ENCODE measurements around the gene NHLRC2.

The NHLRC2 gene

GRCh38 chr10:113875212-113875611, 20.8 kb downstream of the NHLRC2 start:
- Histone ChIP-seq H3K4me1 (ENCODE audit: insufficient read depth, low read length) (no peaks in the 10 kb centered on the region), H3K9ac (ENCODE audit: low read depth, low read length) (no peak overlapping the region), H3K36me3 (ENCODE audit: insufficient read depth, low read length) (no peaks in the 10 kb centered on the region; the same call in 1 of the 2 replicates), H3K9me3 (ENCODE audit: control insufficient read depth, insufficient read depth, low read length) (no peaks in the 10 kb centered on the region; the same call in 1 of the 2 replicates)

- no peaks in the 10 kb centered on the region for H3K4me1 ChIP-seq (ENCODE audit: insufficient read depth, low read length)
- no peaks in the 10 kb centered on the region; the same call in 1 of the 2 replicates for H3K36me3 ChIP-seq (ENCODE audit: insufficient read depth, low read length)
- H3K9me3 ChIP-seq (ENCODE audit: control insufficient read depth, insufficient read depth, low read length) = no peaks in the 10 kb centered on the region; the same call in 1 of the 2 replicates
- H3K9ac ChIP-seq (ENCODE audit: low read depth, low read length) = no peak overlapping the region
These were observed 22.0 kb downstream of the NHLRC2 start for GRCh38 chr10:113876461-113876860.

- H3K4me1 ChIP-seq (ENCODE audit: insufficient read depth, low read length) = no peaks in the 10 kb centered on the region
- no peak overlapping the region for H3K9ac ChIP-seq (ENCODE audit: low read depth, low read length)
- H3K9me3 ChIP-seq (ENCODE audit: control insufficient read depth, insufficient read depth, low read length) = no peaks in the 10 kb centered on the region
- no peaks in the 10 kb centered on the region for H3K36me3 ChIP-seq (ENCODE audit: insufficient read depth, low read length)
These were observed 25.2 kb downstream of the NHLRC2 start for GRCh38 chr10:113879691-113880090.

DNA sequence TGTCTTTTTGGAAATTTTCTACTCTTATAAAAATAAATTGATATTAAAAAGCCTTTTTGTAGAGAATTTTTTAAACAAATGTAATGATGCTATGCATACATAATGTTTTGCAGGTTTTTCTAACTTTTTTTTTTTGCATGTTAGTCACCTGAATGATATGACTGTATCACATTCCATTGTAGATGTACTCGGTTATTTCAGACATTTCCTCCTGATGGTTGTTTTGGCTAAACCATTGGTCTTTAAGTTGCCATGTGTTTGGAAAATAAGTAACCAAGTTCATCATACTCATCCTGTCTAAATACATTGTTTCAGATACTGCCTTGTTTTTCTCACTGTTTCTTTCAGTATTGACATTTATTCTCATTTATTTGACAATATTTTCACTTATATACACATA, 25.8 kb downstream of the NHLRC2 start:
- no peaks in the 10 kb centered on the region for H3K9me3 ChIP-seq (ENCODE audit: control insufficient read depth, insufficient read depth, low read length)
- H3K4me1 ChIP-seq (ENCODE audit: insufficient read depth, low read length) = no peaks in the 10 kb centered on the region
- no peaks in the 10 kb centered on the region for H3K36me3 ChIP-seq (ENCODE audit: insufficient read depth, low read length)
- H3K9ac ChIP-seq (ENCODE audit: low read depth, low read length) = no peak overlapping the region

DNA sequence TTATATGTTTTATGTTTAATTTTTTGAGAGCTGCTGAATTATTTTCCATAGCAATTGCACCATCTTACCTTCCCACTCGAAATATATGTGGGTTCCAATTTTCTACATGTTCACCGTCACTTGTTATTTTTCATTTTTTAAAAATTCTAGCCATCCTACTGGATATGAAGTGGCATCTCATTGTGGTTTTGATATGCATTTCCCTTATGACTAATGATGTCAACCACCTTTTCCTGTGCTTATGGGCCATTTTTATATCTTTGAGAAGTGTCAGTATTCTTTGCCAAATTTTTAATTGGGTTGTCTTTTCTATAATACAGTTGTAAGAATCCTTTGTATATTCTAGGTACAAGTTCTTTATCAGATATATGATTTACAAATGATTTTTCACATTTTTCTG, 27.8 kb downstream of the NHLRC2 start:
- H3K9me3 ChIP-seq (ENCODE audit: control insufficient read depth, insufficient read depth, low read length) = no peaks in the 10 kb centered on the region
- no peaks in the 10 kb centered on the region for H3K36me3 ChIP-seq (ENCODE audit: insufficient read depth, low read length)
- H3K9ac ChIP-seq (ENCODE audit: low read depth, low read length) = no peak overlapping the region
- no peaks in the 10 kb centered on the region for H3K4me1 ChIP-seq (ENCODE audit: insufficient read depth, low read length)

DNA sequence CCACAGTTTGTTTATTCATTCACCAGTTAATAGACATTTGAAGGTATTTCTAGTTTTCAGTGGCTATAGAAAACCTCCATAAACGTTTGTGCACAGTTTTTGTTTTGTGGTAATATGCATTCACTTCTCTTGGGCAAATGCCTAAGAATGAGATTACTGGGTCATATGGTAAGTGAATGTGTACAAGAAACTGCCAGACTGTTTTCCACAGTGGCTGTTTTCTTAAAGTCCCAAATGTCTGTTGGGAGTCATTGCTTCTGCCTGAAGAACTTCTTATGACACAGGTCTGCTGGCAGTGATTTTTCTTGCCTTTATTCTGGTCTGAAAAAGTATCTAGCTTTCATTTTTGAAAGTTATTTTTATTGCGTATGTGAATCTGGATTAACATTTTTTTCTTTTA, 35.5 kb downstream of the NHLRC2 start:
- no peaks in the 10 kb centered on the region for H3K4me1 ChIP-seq (ENCODE audit: insufficient read depth, low read length)
- H3K9me3 ChIP-seq (ENCODE audit: control insufficient read depth, insufficient read depth, low read length) = no peaks in the 10 kb centered on the region
- no peak overlapping the region for H3K9ac ChIP-seq (ENCODE audit: low read depth, low read length)
- H3K36me3 ChIP-seq (ENCODE audit: insufficient read depth, low read length) = no peaks in the 10 kb centered on the region

DNA sequence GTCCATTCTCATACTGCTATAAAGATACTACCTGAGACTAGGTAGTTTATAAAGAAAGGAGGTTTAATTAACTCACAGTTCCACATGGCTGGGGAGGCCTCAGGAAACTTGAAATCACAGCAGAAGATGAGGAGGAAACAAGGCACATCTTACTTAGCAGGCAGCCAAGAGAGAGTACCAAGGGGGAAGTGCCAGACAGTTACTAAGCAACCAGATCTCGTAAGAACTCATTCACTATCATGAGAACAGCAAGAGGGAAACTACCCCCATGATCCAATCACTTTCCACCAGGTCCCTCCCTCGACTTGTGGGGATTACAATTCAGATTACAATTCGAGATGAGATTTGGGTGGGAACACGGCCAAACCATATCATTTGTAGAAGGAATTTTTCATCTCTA, 36.3 kb downstream of the NHLRC2 start:
- no peaks in the 10 kb centered on the region for H3K4me1 ChIP-seq (ENCODE audit: insufficient read depth, low read length)
- no peaks in the 10 kb centered on the region for H3K9me3 ChIP-seq (ENCODE audit: control insufficient read depth, insufficient read depth, low read length)
- no peaks in the 10 kb centered on the region for H3K36me3 ChIP-seq (ENCODE audit: insufficient read depth, low read length)
- no peak overlapping the region for H3K9ac ChIP-seq (ENCODE audit: low read depth, low read length)

GRCh38 chr10:113891476-113891875, 37.0 kb downstream of the NHLRC2 start:
- H3K9me3 ChIP-seq (ENCODE audit: control insufficient read depth, insufficient read depth, low read length) = no peaks in the 10 kb centered on the region
- no peaks in the 10 kb centered on the region for H3K36me3 ChIP-seq (ENCODE audit: insufficient read depth, low read length)
- no peak overlapping the region for H3K9ac ChIP-seq (ENCODE audit: low read depth, low read length)
- no peaks in the 10 kb centered on the region for H3K4me1 ChIP-seq (ENCODE audit: insufficient read depth, low read length)

- Histone ChIP-seq H3K9ac (ENCODE audit: low read depth, low read length) (no peak overlapping the region), H3K36me3 (ENCODE audit: insufficient read depth, low read length) (no peaks in the 10 kb centered on the region), H3K4me1 (ENCODE audit: insufficient read depth, low read length) (no peaks in the 10 kb centered on the region), H3K9me3 (ENCODE audit: control insufficient read depth, insufficient read depth, low read length) (no peaks in the 10 kb centered on the region)
These were observed 39.1 kb downstream of the NHLRC2 start for GRCh38 chr10:113893570-113893969.

GRCh38 chr10:113894581-113894980, 40.1 kb downstream of the NHLRC2 start:
- H3K36me3 ChIP-seq (ENCODE audit: insufficient read depth, low read length) = no peaks in the 10 kb centered on the region

GRCh38 chr10:113895018-113895417, 40.6 kb downstream of the NHLRC2 start:
- Histone ChIP-seq H3K9ac (ENCODE audit: low read depth, low read length) (no peak overlapping the region), H3K4me1 (ENCODE audit: insufficient read depth, low read length) (no peaks in the 10 kb centered on the region), H3K9me3 (ENCODE audit: control insufficient read depth, insufficient read depth, low read length) (no peaks in the 10 kb centered on the region), H3K36me3 (ENCODE audit: insufficient read depth, low read length) (no peaks in the 10 kb centered on the region)

More at GRCh38 chr10:113894581-113894980, 40.1 kb downstream of the NHLRC2 start:
- H3K9me3 ChIP-seq (ENCODE audit: control insufficient read depth, insufficient read depth, low read length) = no peaks in the 10 kb centered on the region
- H3K9ac ChIP-seq (ENCODE audit: low read depth, low read length) = no peak overlapping the region
- H3K4me1 ChIP-seq (ENCODE audit: insufficient read depth, low read length) = no peaks in the 10 kb centered on the region

DNA sequence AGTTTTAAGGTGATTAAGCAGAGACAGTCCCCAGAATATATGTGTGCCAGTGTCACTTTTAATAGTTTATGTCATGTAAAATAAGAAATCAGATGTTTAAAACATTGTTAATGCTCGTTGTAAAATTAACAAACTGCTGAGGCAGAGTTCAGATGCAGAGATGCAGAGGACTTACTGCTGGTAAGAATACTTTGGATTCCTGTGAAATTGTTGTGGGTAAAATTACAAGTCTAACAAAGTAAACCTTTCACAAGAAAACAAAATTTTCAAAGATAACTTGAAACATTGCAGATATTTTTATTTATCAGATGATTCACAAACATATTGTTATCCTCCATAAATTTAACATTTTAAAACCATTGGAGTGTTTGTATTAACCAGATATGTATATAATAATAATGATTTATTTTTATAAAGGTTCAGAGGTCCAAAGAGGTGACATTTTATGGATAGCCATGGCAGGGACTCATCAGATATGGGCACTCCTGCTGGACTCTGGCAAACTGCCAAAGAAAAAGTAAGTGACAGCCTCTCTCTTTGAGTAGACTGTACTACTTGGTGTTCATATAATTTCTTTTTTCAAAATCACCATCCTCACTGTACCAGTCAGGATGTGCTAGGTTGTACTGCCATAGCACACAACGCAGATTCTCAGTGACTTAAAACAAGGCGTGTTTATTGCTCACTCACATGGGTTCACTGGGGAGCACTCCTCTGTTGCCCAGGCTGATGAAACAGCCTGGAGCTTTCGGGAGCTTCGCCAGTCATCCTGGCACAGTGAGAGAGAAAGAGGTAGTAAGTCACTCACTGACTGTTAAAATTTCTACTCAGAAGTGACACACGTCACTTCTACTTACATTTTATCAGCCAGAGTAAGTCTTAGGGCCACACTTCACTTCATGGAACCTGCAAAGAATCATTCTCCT, 43.5 kb downstream of the NHLRC2 start:
- H3K9me3 ChIP-seq (ENCODE audit: control insufficient read depth, insufficient read depth, low read length) = no peaks in the 10 kb centered on the region
- H3K4me1 ChIP-seq (ENCODE audit: insufficient read depth, low read length) = no peaks in the 10 kb centered on the region
- no peak overlapping the region for H3K9ac ChIP-seq (ENCODE audit: low read depth, low read length)
- H3K36me3 ChIP-seq (ENCODE audit: insufficient read depth, low read length) = no peaks in the 10 kb centered on the region

GRCh38 chr10:113899952-113900598, 45.6 kb downstream of the NHLRC2 start:
- no peaks in the 10 kb centered on the region for H3K9me3 ChIP-seq (ENCODE audit: control insufficient read depth, insufficient read depth, low read length)
- no peaks in the 10 kb centered on the region for H3K36me3 ChIP-seq (ENCODE audit: insufficient read depth, low read length)
- H3K9ac ChIP-seq (ENCODE audit: low read depth, low read length) = no peak overlapping the region
- no peaks in the 10 kb centered on the region for H3K4me1 ChIP-seq (ENCODE audit: insufficient read depth, low read length)

- Histone ChIP-seq H3K9ac (ENCODE audit: low read depth, low read length) (no peak overlapping the region), H3K36me3 (ENCODE audit: insufficient read depth, low read length) (peaks cover 3% of the 10 kb centered on the region), H3K4me1 (ENCODE audit: insufficient read depth, low read length) (no peaks in the 10 kb centered on the region), H3K9me3 (ENCODE audit: control insufficient read depth, insufficient read depth, low read length) (no peaks in the 10 kb centered on the region)
These were observed 51.3 kb downstream of the NHLRC2 start for GRCh38 chr10:113905756-113906155.

GRCh38 chr10:113907166-113907565, 52.7 kb downstream of the NHLRC2 start:
- no peaks in the 10 kb centered on the region for H3K9me3 ChIP-seq (ENCODE audit: control insufficient read depth, insufficient read depth, low read length)
- H3K4me1 ChIP-seq (ENCODE audit: insufficient read depth, low read length) = no peaks in the 10 kb centered on the region
- no peak overlapping the region for H3K9ac ChIP-seq (ENCODE audit: low read depth, low read length)
- peaks cover 3% of the 10 kb centered on the region for H3K36me3 ChIP-seq (ENCODE audit: insufficient read depth, low read length)

Data from ES-I3 (cell line).